ENCODE measurements around the gene FAAP20. TPM values are rescaled to one million over a fixed set of nuclear protein-coding genes. Genes with fewer than 3 reads are reported as not detected.

The FAAP20 gene
- total and polyA plus RNA-seq, 2 donors (not counting 1 experiment from before 2014, with no cell fraction given), result 31.2 to 68.1 TPM

DNA sequence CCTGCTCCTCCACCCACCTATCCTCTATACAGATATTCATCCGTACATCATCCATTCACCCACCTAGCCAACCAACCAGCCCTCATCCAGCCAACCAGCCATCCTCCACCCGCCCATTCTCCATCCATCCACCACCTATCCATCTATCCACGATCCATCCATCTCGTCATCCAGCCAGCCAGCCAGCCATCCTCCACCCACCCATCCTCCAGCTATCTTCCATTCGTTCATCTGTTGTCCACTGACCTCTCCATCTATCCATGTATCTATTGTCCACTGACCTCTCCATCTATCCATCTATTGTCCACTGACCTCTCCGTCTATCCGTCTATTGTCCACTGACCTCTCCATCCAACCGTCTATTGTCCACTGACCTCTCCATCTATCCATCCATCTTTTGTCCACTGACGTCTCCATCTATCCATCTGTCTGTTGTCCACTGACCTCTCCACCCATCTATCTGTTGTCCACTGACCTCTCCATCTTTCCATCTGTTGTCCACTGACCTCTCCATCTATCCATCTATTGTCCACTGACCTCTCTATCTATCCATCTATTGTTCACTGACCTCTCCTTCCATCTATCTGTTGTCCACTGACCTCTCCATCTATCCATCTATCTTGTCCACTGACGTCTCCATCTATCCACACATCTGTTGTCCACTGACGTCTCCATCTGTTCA, 47.6 kb downstream of the FAAP20 start:
- Histone ChIP-seq H3K9ac (ENCODE audit: low read length) (no peak overlapping the region), H4K20me1 (ENCODE audit: control insufficient read depth, insufficient read depth, low read length, poor library complexity, severe bottlenecking) (no peaks in the 10 kb centered on the region), H3K36me3 (replicated peaks in 1 of 2; ENCODE audit: control extremely low read depth in 1 of 2, control insufficient read depth in 1 of 2, extremely low read depth in 1 of 2, insufficient read depth in 2 of 2, low read length in 1 of 2) (peaks cover 0 to 8% of the 10 kb centered on the region in 2 experiments), H3K4me3 (ENCODE audit: control extremely low read depth in 1 of 5, extremely low read depth in 1 of 5, insufficient read depth in 1 of 5, low read depth in 2 of 5, low read length in 4 of 5) (no peak overlapping the region), H3K4me1 (ENCODE audit: control insufficient read depth in 2 of 2, insufficient read depth in 2 of 2, low read length in 2 of 2) (peaks cover 8 to 11% of the 10 kb centered on the region in 2 donors), H2AFZ (ENCODE audit: insufficient read depth, low read depth, low read length, poor library complexity, severe bottlenecking) (no peak overlapping the region), H3K9me3 (ENCODE audit: control extremely low read depth in 1 of 3, control insufficient read depth in 2 of 3, insufficient read depth in 1 of 3, low read length in 2 of 3) (no peaks in the 10 kb centered on the region), H3K4me2 (replicated peaks; ENCODE audit: low read depth, low read length, poor library complexity, severe bottlenecking) (no peak overlapping the region), H3K27me3 (replicated peaks in 1 of 4; ENCODE audit: control extremely low read depth in 1 of 4, control insufficient read depth in 3 of 4, insufficient read depth in 4 of 4, low read length in 3 of 4) (no peaks in the 10 kb centered on the region), H3K79me2 (ENCODE audit: control insufficient read depth, insufficient read depth, low read length) (no peaks in the 10 kb centered on the region), H3K27ac (ENCODE audit: low read length in 2 of 2) (no peak overlapping the region)
- TF ChIP-seq EZH2 (IDR thresholded peaks at IDR 0.05; ENCODE audit: borderline replicate concordance, insufficient read depth, low read depth, low read length, poor library complexity, severe bottlenecking), result no peak
- TF ChIP-seq, protein P1, sequence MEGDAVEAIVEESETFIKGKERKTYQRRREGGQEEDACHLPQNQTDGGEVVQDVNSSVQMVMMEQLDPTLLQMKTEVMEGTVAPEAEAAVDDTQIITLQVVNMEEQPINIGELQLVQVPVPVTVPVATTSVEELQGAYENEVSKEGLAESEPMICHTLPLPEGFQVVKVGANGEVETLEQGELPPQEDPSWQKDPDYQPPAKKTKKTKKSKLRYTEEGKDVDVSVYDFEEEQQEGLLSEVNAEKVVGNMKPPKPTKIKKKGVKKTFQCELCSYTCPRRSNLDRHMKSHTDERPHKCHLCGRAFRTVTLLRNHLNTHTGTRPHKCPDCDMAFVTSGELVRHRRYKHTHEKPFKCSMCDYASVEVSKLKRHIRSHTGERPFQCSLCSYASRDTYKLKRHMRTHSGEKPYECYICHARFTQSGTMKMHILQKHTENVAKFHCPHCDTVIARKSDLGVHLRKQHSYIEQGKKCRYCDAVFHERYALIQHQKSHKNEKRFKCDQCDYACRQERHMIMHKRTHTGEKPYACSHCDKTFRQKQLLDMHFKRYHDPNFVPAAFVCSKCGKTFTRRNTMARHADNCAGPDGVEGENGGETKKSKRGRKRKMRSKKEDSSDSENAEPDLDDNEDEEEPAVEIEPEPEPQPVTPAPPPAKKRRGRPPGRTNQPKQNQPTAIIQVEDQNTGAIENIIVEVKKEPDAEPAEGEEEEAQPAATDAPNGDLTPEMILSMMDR (IDR thresholded peaks at IDR 0.05), result no peak
- intact Hi-C loops (cut with micrococcal nuclease), result no loop called here
- Mint-ChIP-seq H3K27me3 (no peaks in the 10 kb centered on the region), H3K4me1 (no peaks in the 10 kb centered on the region), H3K27ac (no peak overlapping the region), H3K4me3 (no peak overlapping the region), H3K9me3 (ENCODE audit: insufficient read depth) (no peaks in the 10 kb centered on the region)
- no peak for ATAC-seq (ENCODE audit: low read depth)
- no peak for DNase-seq
- 92% methylated on average over 11 of the region's 11 CpGs for WGBS (ENCODE audit: insufficient coverage)
- ChIA-PET POLR2A (no interaction called here), CTCF (no interaction called here)

DNA sequence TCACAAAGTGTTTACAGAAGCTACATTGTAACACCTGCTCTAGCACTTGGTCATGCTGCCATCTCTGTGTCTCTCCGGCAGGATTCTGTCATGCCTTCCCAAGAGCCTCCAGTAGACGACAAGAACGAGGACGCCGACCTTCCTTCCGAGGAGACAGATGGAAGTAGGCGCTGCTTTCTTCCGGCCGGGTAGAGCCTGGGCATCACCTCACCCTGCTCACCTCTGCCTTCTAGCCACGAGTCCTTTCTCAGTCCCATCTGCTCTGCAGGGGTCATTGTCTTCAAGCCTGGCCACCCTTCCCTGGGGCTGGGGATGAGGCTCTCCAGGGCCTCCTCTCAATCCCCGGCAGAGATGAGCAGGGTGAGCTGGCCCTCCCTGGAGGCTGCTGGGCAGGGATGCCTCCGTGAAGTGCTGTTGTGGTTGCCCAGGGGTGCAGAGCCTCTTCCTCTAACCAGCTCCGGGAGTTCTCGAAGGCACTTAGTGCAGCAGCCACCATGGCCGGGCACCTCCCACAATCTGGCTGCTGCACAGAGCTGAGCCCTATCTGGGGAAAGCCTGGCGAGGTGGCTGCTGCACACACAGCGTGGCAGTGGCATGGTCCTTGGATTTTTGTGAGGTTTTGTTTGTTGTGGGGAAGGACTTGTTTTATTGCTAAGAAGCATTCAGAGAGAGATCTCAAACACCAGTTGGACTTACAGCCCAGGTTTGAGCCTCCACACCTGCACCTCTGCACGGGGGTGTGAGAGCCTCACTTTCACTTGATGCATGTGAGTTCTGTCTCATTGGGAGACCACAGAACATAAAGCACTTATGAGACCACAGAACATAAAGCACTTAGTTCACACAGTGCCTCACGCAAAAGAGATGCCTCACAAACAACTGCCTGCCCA, 48.4 kb downstream of the FAAP20 start:
- no peaks in the 10 kb centered on the region for H3K27me3 ChIP-seq (replicated peaks in 1 of 4; ENCODE audit: control extremely low read depth in 1 of 4, control insufficient read depth in 3 of 4, insufficient read depth in 4 of 4, low read length in 3 of 4)
- no peak for ATAC-seq (ENCODE audit: low read depth)
- H3K4me2 ChIP-seq (replicated peaks; ENCODE audit: low read depth, low read length, poor library complexity, severe bottlenecking), result no peak overlapping the region
- no peak overlapping the region for H3K27ac Mint-ChIP-seq
- no peak overlapping the region for H3K4me3 ChIP-seq (ENCODE audit: control extremely low read depth in 1 of 5, extremely low read depth in 1 of 5, insufficient read depth in 1 of 5, low read depth in 2 of 5, low read length in 4 of 5)
- H3K27ac ChIP-seq (ENCODE audit: low read length in 2 of 2), result no peak overlapping the region
- 92% methylated on average over 19 of the region's 19 CpGs for whole genome bisulfite sequencing (ENCODE audit: insufficient coverage)
- no peak overlapping the region for H3K4me3 Mint-ChIP-seq
- no peak overlapping the region for H3K9ac ChIP-seq (ENCODE audit: low read length)
- ChIA-PET POLR2A (no interaction called here), CTCF (no interaction called here)
- H3K27me3 Mint-ChIP-seq, result no peaks in the 10 kb centered on the region
- H3K4me1 Mint-ChIP-seq, result no peaks in the 10 kb centered on the region
- no peak overlapping the region for H2AFZ ChIP-seq (ENCODE audit: insufficient read depth, low read depth, low read length, poor library complexity, severe bottlenecking)
- H3K36me3 ChIP-seq (replicated peaks in 1 of 2; ENCODE audit: control extremely low read depth in 1 of 2, control insufficient read depth in 1 of 2, extremely low read depth in 1 of 2, insufficient read depth in 2 of 2, low read length in 1 of 2), result peaks cover 0 to 8% of the 10 kb centered on the region in 2 experiments
- no peak for DNase-seq
- intact Hi-C loops (cut with micrococcal nuclease), result no loop called here
- TF ChIP-seq, protein P1 (IDR thresholded peaks at IDR 0.05), result no peak
- no peak for TF ChIP-seq EZH2 (IDR thresholded peaks at IDR 0.05; ENCODE audit: borderline replicate concordance, insufficient read depth, low read depth, low read length, poor library complexity, severe bottlenecking)
- H3K9me3 Mint-ChIP-seq (ENCODE audit: insufficient read depth), result no peaks in the 10 kb centered on the region
- H3K79me2 ChIP-seq (ENCODE audit: control insufficient read depth, insufficient read depth, low read length), result no peaks in the 10 kb centered on the region
- no peaks in the 10 kb centered on the region for H4K20me1 ChIP-seq (ENCODE audit: control insufficient read depth, insufficient read depth, low read length, poor library complexity, severe bottlenecking)
- H3K9me3 ChIP-seq (ENCODE audit: control extremely low read depth in 1 of 3, control insufficient read depth in 2 of 3, insufficient read depth in 1 of 3, low read length in 2 of 3), result no peaks in the 10 kb centered on the region
- H3K4me1 ChIP-seq (ENCODE audit: control insufficient read depth in 2 of 2, insufficient read depth in 2 of 2, low read length in 2 of 2), result peaks cover 8 to 11% of the 10 kb centered on the region in 2 donors

All from B cell (primary cell).